ENCODE results near the gene SLC44A5. TPM values are rescaled to one million over a fixed set of nuclear protein-coding genes. Genes with fewer than 3 reads are reported as not detected.

Gene SLC44A5
- total RNA-seq, 2 donors from 2014 or later, result 3.6 to 5.4 TPM

DNA sequence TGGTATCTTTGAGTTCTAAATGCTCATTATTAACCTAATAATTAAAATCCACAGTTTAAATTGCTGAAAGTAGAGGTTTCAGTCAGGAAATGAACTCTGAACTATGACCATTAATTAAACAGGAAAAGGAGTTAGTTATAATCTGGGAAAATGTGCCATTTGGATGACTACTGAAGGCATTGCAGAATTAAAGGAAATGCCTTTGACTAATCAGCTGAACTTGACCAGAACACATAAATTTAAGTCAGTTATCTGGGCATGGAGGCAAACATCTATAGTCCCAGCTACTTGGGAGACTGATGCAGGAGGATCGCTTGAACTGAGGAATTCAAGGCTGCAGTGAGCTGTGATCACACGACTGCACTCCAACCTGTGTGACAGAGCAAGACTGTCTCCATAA lies 31.9 kb downstream of the SLC44A5 start:
- TF ChIP-seq, protein P1, sequence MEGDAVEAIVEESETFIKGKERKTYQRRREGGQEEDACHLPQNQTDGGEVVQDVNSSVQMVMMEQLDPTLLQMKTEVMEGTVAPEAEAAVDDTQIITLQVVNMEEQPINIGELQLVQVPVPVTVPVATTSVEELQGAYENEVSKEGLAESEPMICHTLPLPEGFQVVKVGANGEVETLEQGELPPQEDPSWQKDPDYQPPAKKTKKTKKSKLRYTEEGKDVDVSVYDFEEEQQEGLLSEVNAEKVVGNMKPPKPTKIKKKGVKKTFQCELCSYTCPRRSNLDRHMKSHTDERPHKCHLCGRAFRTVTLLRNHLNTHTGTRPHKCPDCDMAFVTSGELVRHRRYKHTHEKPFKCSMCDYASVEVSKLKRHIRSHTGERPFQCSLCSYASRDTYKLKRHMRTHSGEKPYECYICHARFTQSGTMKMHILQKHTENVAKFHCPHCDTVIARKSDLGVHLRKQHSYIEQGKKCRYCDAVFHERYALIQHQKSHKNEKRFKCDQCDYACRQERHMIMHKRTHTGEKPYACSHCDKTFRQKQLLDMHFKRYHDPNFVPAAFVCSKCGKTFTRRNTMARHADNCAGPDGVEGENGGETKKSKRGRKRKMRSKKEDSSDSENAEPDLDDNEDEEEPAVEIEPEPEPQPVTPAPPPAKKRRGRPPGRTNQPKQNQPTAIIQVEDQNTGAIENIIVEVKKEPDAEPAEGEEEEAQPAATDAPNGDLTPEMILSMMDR (IDR thresholded peaks at IDR 0.05), result no peak
- H3K9me3 ChIP-seq, result no peaks in the 10 kb centered on the region
- H3K4me3 ChIP-seq, result no peak overlapping the region
- 37 to 60% methylated on average over 2 of the region's 2 CpGs for WGBS, 2 donors
- H3K36me3 ChIP-seq (replicated peaks in 1 of 2; ENCODE audit: insufficient read depth in 1 of 2, low read depth in 2 of 2), result no peaks in the 10 kb centered on the region
- ATAC-seq (no peak), DNase-seq (no peak)
- no peaks in the 10 kb centered on the region for H3K4me1 ChIP-seq
- no peaks in the 10 kb centered on the region for H3K27me3 ChIP-seq
- no peak overlapping the region for H3K27ac ChIP-seq
- intact Hi-C loops (cut with DNase I), result no loop called here

DNA sequence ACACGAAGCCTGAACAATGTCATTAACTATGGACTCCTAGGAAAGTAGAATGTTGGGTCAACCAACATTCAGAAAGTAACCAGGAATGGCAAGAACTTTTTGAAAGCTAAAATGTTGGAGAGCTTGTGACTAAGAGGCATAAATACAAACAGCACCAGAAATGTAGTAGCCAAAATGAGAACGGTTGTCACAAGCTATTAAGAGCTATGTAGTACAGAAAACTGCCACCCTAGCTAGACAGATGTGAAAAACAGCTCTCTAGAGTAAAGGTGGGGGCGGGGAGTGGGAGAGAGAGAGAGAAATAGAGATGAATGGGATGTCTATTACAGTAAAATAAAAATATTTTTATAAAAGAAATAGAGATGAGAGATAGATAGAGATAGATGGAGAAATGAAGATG lies 35.1 kb downstream of the SLC44A5 start:
- H3K4me1 ChIP-seq, result no peaks in the 10 kb centered on the region
- H3K27ac ChIP-seq, result no peak overlapping the region
- no peak for DNase-seq
- intact Hi-C loops (cut with DNase I), result no loop called here
- no peaks in the 10 kb centered on the region for H3K36me3 ChIP-seq (replicated peaks in 1 of 2; ENCODE audit: insufficient read depth in 1 of 2, low read depth in 2 of 2)
- H3K4me3 ChIP-seq, result no peak overlapping the region
- H3K9me3 ChIP-seq, result no peaks in the 10 kb centered on the region
- WGBS, 2 donors, result 56 to 67% methylated on average over 3 of the region's 3 CpGs
- no peak for TF ChIP-seq POLR2A (IDR thresholded peaks at IDR 0.05)
- TF ChIP-seq, protein P1 (IDR thresholded peaks at IDR 0.05), result no peak
- no peaks in the 10 kb centered on the region for H3K27me3 ChIP-seq
- no peak for ATAC-seq

DNA sequence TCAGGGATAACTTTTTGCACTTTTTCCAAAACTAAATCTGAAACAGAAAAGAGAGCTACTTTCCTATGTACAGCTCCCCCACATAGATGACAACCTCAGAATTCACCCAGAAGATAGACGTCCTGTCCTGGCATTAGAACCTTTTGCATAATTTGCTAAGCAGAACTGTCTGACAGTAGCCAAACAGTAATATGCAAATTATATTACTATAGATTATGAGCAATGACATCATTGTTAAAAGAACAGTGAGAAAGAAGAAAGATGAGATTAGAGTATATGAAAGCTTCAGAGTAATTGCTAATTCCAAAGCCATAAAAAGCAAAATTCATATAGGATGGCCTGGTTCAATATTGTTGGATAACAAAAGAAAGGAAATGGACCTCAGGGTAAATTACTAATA lies 43.7 kb downstream of the SLC44A5 start:
- intact Hi-C loops (cut with DNase I), result no loop called here
- TF ChIP-seq, protein P1 (IDR thresholded peaks at IDR 0.05), result no peak
- no peak for TF ChIP-seq POLR2A (IDR thresholded peaks at IDR 0.05)
- no peak for DNase-seq
- Histone ChIP-seq H3K27ac (no peak overlapping the region), H3K27me3 (no peaks in the 10 kb centered on the region), H3K4me3 (no peak overlapping the region), H3K36me3 (replicated peaks in 1 of 2; ENCODE audit: insufficient read depth in 1 of 2, low read depth in 2 of 2) (no peaks in the 10 kb centered on the region), H3K9me3 (no peaks in the 10 kb centered on the region), H3K4me1 (no peaks in the 10 kb centered on the region)
- 44 to 48% methylated on average over 1 of the region's 1 CpG for WGBS, 2 donors
- ATAC-seq, result no peak

DNA sequence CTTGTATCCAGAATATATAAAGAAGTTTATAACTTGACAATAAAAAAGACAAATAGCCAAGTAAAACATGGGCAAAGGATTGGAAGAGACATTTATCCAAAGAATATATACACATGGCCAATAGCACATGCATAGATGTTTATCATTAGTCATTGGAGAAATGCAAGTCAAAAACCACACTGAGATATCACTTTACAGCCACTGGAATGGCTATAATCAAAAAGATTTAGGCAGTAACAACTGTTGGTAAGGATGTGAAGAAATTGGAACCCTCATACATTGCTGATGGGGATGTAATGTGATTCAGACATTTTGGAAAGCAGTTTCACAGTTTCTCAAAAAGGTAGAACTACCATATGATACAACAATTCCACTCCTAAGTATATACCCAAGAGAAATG lies 51.1 kb downstream of the SLC44A5 start:
- TF ChIP-seq, protein P1 (IDR thresholded peaks at IDR 0.05), result no peak
- intact Hi-C loops (cut with DNase I), result no loop called here
- no peaks in the 10 kb centered on the region for H3K36me3 ChIP-seq (replicated peaks in 1 of 2; ENCODE audit: insufficient read depth in 1 of 2, low read depth in 2 of 2)
- DNase-seq (no peak), ATAC-seq (no peak)
- no peaks in the 10 kb centered on the region for H3K9me3 ChIP-seq
- H3K4me1 ChIP-seq, result no peaks in the 10 kb centered on the region
- H3K27me3 ChIP-seq, result no peaks in the 10 kb centered on the region
- H3K4me3 ChIP-seq, result no peak overlapping the region
- H3K27ac ChIP-seq, result no peak overlapping the region

DNA sequence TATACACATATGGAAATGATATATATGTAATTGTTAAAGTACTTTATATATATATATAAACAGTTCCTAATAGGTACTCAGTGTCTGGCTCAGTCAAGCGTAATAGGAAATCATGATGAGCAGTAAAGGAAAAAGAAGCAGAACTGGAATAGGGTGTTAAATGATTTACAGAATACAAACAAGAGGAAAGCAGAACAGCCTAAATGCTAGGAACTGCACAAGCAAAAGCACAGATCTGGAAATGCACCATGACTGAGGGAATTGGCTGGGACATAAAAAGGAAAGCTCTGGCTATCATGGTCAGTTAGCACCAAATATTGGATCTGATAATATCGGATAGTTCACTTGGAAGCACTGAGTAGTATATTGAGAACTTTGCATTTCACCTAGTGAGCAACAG lies 51.8 kb downstream of the SLC44A5 start:
- H3K4me1 ChIP-seq, result no peaks in the 10 kb centered on the region
- peak overlapping the region in 2 of 4 donors; percentile 42 to 66 for H3K27ac ChIP-seq
- DNase-seq (peak in 2 of 4 donors; percentile 28 to 38), ATAC-seq (peak; percentile 84)
- no peaks in the 10 kb centered on the region for H3K9me3 ChIP-seq
- no peaks in the 10 kb centered on the region for H3K36me3 ChIP-seq (replicated peaks in 1 of 2; ENCODE audit: insufficient read depth in 1 of 2, low read depth in 2 of 2)
- no peak overlapping the region for H3K4me3 ChIP-seq
- intact Hi-C loops (cut with DNase I), result no loop called here
- H3K27me3 ChIP-seq, result no peaks in the 10 kb centered on the region
- WGBS, 2 donors, result 14 to 15% methylated on average over 2 of the region's 2 CpGs
- TF ChIP-seq, protein P1 (IDR thresholded peaks at IDR 0.05), result no peak
- TF ChIP-seq POLR2A (IDR thresholded peaks at IDR 0.05), result peak in 1 of 3 donors; percentile 16
